Right lobe of liver (tissue), 4 donors: Measurements from ENCODE around the gene EIF5B.

Experiments
- CTCF ChIP-seq, 4 donors: fragments of 200-600 bp in 3 of 4; fragments of 450-650 bp in 1 of 4; IDR thresholded peaks; one replicate each; pipeline versions ENCODE4 v1.5.1 to v1.8.0; 2016 to 2022; ENCODE audit warnings: antibody characterized with exemption in 4 of 4, mild to moderate bottlenecking in 2 of 4
- POLR2A ChIP-seq: fragments of 450-650 bp; IDR thresholded peaks from one replicate; pipeline ENCODE4 v1.6.1; 2017; ENCODE audit warnings: antibody characterized with exemption, mild to moderate bottlenecking
- donor health status: DM: no; HTN: no; CAD: no.
- donor health status: DM: no; HTN: no; CAD: no.
- donor health status: DM: no; HTN: yes; CAD: no.

GRCh38 chr2:99380376-99381010 is 43.3 kb downstream of the EIF5B start:
- TF ChIP-seq CTCF (IDR thresholded peaks at IDR 0.05) (no peak), POLR2A (no peak)
